ENCODE data around the gene FXYD3. TPM values are rescaled to one million over a fixed set of nuclear protein-coding genes. Genes with fewer than 3 reads are reported as not detected.
"Not testable (repeated sequence)": the region's sequence is repeated elsewhere in the genome, so short reads cannot be mapped to it uniquely, and the experiment has no call there.

The FXYD3 gene
- total RNA-seq, 1 experiment from 2014 or later, result 6.9 TPM

- Mint-ChIP-seq H3K4me1 (ENCODE audit: insufficient read depth, unreplicated experiment) (peaks cover 13% of the 10 kb centered on the region), H3K27me3 (ENCODE audit: insufficient read depth, unreplicated experiment) (no peaks in the 10 kb centered on the region), H3K4me3 (ENCODE audit: unreplicated experiment) (no peak overlapping the region), H3K9me3 (ENCODE audit: unreplicated experiment) (no peaks in the 10 kb centered on the region), H3K36me3 (ENCODE audit: insufficient read depth, unreplicated experiment) (no peaks in the 10 kb centered on the region), H3K27ac (ENCODE audit: low read depth, unreplicated experiment) (no peak overlapping the region)
- TF ChIP-seq CTCF (IDR thresholded peaks at IDR 0.05; ENCODE audit: unreplicated experiment), result no peak
- BruUV-seq (replicated peaks), result no TSS peak
- ChIA-PET CTCF (interaction anchor here (0.6 to 3.4 kb wide), 12 partner anchors 9 to 796 kb away, joined by 3 to 24 read pairs (median 4); partner anchors contain the start of gene FXYD3), POLR2A (interaction anchor here (1.5 to 4.5 kb wide), 6 partner anchors 10 to 28 kb away, joined by 4 to 40 read pairs (median 10); partner anchors contain the start of gene FXYD3)
- intact Hi-C loops (cut with micrococcal nuclease), result no loop called here
- DNase-seq (ENCODE audit: unreplicated experiment), result no peak
Observed at GRCh38 chr19:35099155-35099896, 16.3 kb upstream of the FXYD3 start.

GRCh38 chr19:35099897-35100275 is 15.7 kb upstream of the FXYD3 start:
- POLR2A ChIA-PET, result interaction anchor here (1.7 to 4.5 kb wide), 4 partner anchors 10 to 28 kb away, joined by 4 to 40 read pairs (median 10); no protein-coding TSS in a partner anchor

GRCh38 chr19:35100588-35101533 is 14.8 kb upstream of the FXYD3 start:
- BruUV-seq (replicated peaks), result no TSS peak
- no peak overlapping the region for H3K27ac Mint-ChIP-seq (ENCODE audit: low read depth, unreplicated experiment)
- peaks cover 6% of the 10 kb centered on the region for H3K4me1 Mint-ChIP-seq (ENCODE audit: insufficient read depth, unreplicated experiment)

More at GRCh38 chr19:35099897-35100275, 15.7 kb upstream of the FXYD3 start:
- no peak for DNase-seq (ENCODE audit: unreplicated experiment)
- intact Hi-C loops (cut with micrococcal nuclease), result no loop called here
- TF ChIP-seq CTCF (IDR thresholded peaks at IDR 0.05; ENCODE audit: unreplicated experiment), result no peak
- Mint-ChIP-seq H3K27ac (ENCODE audit: low read depth, unreplicated experiment) (no peak overlapping the region), H3K9me3 (ENCODE audit: unreplicated experiment) (no peaks in the 10 kb centered on the region), H3K36me3 (ENCODE audit: insufficient read depth, unreplicated experiment) (no peaks in the 10 kb centered on the region), H3K4me1 (ENCODE audit: insufficient read depth, unreplicated experiment) (peaks cover 13% of the 10 kb centered on the region), H3K4me3 (ENCODE audit: unreplicated experiment) (no peak overlapping the region), H3K27me3 (ENCODE audit: insufficient read depth, unreplicated experiment) (no peaks in the 10 kb centered on the region)
- no TSS peak for BruUV-seq (replicated peaks)
- CTCF ChIA-PET, result interaction anchor here (0.6 to 3.4 kb wide), 10 partner anchors 9 to 56 kb away, joined by 3 to 24 read pairs (median 4); partner anchors contain the start of gene FXYD3

GRCh38 chr19:35101949-35102348 is 13.7 kb upstream of the FXYD3 start:
- intact Hi-C loops (cut with micrococcal nuclease); POLR2A ChIA-PET; H3K36me3 Mint-ChIP-seq (ENCODE audit: insufficient read depth, unreplicated experiment); H3K9me3 Mint-ChIP-seq (ENCODE audit: unreplicated experiment); H3K27ac Mint-ChIP-seq (ENCODE audit: low read depth, unreplicated experiment); H3K4me3 Mint-ChIP-seq (ENCODE audit: unreplicated experiment); H3K27me3 Mint-ChIP-seq (ENCODE audit: insufficient read depth, unreplicated experiment); H3K4me1 Mint-ChIP-seq (ENCODE audit: insufficient read depth, unreplicated experiment); DNase-seq (ENCODE audit: unreplicated experiment); BruUV-seq (replicated peaks): not testable (repeated sequence)
- CTCF ChIA-PET, result interaction anchor here (0.7 kb wide), 1 partner anchor 11 kb away, joined by 3 read pairs; no protein-coding TSS in a partner anchor

More at GRCh38 chr19:35100588-35101533, 14.8 kb upstream of the FXYD3 start:
- ChIA-PET POLR2A (interaction anchor here (0.6 to 1.7 kb wide), 2 partner anchors 27 to 463 kb away, joined by 3 to 4 read pairs; no protein-coding TSS in a partner anchor), CTCF (interaction anchor here (0.6 to 3.4 kb wide), 11 partner anchors 10 to 58 kb away, joined by 3 to 24 read pairs (median 4); partner anchors contain the start of gene FXYD3)
- no peak for TF ChIP-seq CTCF (IDR thresholded peaks at IDR 0.05; ENCODE audit: unreplicated experiment)
- DNase-seq (ENCODE audit: unreplicated experiment), result no peak
- intact Hi-C loops (cut with micrococcal nuclease), result no loop called here
- no peak overlapping the region for H3K4me3 Mint-ChIP-seq (ENCODE audit: unreplicated experiment)
- H3K36me3 Mint-ChIP-seq (ENCODE audit: insufficient read depth, unreplicated experiment), result no peaks in the 10 kb centered on the region
- no peaks in the 10 kb centered on the region for H3K9me3 Mint-ChIP-seq (ENCODE audit: unreplicated experiment)
- no peaks in the 10 kb centered on the region for H3K27me3 Mint-ChIP-seq (ENCODE audit: insufficient read depth, unreplicated experiment)

GRCh38 chr19:35103614-35104013 is 12.0 kb upstream of the FXYD3 start:
- POLR2A ChIA-PET; BruUV-seq (replicated peaks); H3K4me3 Mint-ChIP-seq (ENCODE audit: unreplicated experiment); H3K27me3 Mint-ChIP-seq (ENCODE audit: insufficient read depth, unreplicated experiment); H3K4me1 Mint-ChIP-seq (ENCODE audit: insufficient read depth, unreplicated experiment); H3K27ac Mint-ChIP-seq (ENCODE audit: low read depth, unreplicated experiment); DNase-seq (ENCODE audit: unreplicated experiment); H3K36me3 Mint-ChIP-seq (ENCODE audit: insufficient read depth, unreplicated experiment); intact Hi-C loops (cut with micrococcal nuclease); H3K9me3 Mint-ChIP-seq (ENCODE audit: unreplicated experiment): not testable (repeated sequence)
- CTCF ChIA-PET, result interaction anchor here (0.7 to 1.0 kb wide), 2 partner anchors 60 to 768 kb away, joined by 3 read pairs; no protein-coding TSS in a partner anchor
